Dermis blood vessel endothelial cell (primary cell): ENCODE data around the gene CCDC6. TPM values are rescaled to one million over a fixed set of nuclear protein-coding genes. Genes with fewer than 3 reads are reported as not detected.
A peak's percentile ranks its signal among the peaks of the same experiment; 100 is the strongest.
"Not testable (repeated sequence)": the region's sequence is repeated elsewhere in the genome, so short reads cannot be mapped to it uniquely, and the experiment has no call there.

ENCODE experiments used
- DNase-seq: peaks from one replicate; pipeline ENCODE4 v3.0.0; 2010
- total RNA-seq: library from RNA; depleted of rRNA; stranded (reverse); fragments of >200 nt; gene quantifications from 2 replicates; pipeline ENCODE4 v1.2.3, GENCODE V29; 2014

The CCDC6 gene
- total RNA-seq, 1 donor from 2014 or later: 22.6 TPM

DNA sequence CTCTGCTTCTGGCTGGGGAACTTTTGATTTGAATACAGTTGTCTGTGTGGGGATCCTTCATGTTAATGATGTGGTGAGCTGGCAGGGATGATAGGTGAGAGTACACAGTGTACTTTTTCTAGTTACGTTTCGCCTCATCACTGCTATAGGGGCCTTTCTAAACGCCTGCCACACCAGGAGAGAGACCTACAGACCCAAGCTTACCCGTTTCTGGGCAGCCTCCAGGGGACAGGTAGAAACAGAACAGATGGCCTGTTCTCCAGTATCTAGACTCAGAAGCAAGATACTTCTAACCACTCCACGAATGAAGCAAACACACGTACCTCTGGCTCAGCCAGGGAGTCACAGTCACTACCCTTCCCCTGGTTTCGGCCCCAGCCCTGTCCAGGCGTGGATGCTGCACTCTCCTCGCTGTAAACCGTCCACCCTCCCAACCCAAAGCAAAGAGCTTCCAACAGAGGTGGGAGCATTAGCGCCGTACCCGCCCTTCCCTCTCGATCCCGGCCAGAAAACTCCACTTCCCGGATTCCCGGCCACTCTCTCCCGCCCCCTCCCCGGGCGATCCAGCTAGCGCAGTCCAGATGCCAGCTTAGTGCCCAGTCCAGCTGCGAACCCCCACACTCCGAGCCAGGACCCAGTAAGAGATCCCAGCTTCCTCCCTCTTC is 1.2 kb downstream of the CCDC6 start:
- DNase-seq: peak; percentile 48

DNA sequence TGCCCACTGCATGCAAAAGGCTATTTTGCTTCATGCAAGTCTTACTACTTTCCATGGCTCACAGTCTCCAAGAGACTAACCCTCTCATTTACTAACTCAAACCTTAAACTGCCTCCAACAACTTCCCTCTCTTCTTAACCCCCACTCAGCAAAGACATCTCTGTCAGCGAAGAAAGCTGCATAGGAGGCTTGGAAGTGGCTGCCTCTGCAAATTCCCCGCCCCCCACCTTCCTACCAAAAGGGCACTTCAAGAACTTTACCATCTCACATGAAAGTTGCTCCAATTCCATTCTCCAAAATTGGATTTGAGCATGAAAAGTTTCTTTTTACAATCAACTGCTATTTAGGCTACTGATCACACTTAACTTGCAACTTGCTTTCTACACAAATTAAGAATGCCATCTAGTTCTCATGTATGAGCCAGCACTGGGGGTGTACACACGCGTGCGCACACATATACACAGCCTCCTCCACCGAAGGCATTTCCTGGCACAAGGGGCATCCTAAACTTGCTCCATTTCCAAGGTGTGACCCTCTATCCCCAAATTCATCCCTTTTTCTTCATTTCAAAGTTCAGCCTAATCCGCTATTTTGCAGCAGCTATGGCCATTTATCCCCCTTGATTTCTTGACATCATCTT is 1.8 kb downstream of the CCDC6 start:
- no peak for DNase-seq

DNA sequence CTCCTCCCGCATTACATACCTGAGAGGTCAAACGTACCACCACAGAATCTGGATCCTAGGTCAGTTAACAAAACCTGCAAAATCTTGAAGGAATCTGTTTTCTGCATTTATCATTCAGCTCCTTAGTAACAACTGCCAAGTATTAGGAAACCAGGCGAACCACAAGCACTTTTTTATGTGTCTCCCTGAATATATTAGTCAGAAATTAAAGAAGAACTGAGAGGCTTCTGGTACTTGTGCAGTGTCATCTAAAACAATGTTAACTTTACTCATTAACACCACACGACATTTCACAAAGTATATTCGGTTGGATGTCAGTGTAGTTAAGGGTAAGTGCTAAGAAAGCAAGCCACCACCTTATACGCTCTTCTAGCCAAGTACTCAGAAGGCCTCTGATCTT is 2.5 kb downstream of the CCDC6 start:
- no peak for DNase-seq

DNA sequence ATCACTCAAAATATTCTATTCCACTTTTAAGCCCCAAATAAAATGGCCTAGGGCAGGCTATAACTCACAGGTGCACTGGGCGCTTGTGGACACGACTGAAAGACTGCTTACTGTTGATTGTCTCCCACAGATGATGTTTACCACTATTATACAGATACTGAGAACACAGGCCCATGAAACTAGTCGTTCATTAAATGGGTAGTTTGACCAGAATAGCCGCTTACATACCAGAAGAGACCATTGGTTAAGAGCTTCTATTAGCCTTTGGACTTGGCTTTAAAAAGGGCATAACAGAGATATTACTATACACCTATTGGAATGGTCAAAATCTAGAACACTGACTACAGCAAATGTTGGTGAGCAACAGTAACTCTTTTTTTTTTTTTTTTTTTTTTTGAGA is 4.3 kb downstream of the CCDC6 start:
- no peak for DNase-seq

DNA sequence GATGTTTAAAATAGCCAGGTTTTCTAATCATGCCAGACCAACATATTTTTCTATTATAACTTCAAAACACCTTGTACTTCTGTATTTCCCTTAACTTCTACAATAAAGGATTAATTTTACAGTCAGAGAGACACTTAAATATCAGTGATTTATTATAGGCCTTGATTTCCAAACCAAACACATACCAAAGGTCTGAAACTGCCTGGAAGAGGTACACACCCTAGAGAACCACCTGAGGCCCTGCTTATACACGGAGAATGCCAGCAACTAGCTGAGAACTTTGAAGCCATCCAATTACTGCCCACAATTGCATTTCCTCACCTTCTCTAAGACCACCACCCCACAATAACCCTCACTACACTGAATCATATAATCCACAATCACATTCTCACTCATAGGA is 4.9 kb downstream of the CCDC6 start:
- no peak for DNase-seq

DNA sequence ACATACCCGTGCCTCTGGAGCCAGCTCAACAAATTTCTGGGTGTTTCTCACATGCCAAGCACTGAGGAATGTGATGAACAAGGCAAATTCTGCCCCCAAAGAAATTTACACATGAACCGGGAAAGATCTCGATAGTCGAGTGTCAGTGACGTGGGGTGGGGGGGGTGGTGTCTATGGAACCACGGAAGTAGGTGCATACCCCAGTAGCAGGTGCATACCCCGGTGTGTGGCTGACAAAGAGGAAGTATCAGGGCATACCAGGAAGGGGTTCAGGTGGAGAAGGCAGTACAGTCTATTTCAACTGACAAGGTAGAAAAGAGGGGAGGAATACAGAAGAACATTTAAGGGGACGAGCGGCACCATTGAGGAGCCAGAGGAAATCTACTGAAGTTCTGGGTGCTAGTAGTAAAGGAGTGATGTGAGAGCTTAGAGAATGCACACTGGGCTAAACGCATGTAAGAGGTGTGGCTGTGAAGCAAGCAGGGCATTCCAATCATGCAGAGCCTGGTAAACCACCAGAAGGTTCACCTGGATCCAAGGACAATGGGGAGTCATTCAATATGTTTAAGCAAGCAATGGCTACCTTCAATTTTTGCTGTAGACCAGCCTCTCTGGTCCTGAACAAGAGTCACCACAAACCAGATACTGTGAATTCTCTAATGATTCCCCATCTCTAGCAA is 6.2 kb downstream of the CCDC6 start:
- no peak for DNase-seq

DNA sequence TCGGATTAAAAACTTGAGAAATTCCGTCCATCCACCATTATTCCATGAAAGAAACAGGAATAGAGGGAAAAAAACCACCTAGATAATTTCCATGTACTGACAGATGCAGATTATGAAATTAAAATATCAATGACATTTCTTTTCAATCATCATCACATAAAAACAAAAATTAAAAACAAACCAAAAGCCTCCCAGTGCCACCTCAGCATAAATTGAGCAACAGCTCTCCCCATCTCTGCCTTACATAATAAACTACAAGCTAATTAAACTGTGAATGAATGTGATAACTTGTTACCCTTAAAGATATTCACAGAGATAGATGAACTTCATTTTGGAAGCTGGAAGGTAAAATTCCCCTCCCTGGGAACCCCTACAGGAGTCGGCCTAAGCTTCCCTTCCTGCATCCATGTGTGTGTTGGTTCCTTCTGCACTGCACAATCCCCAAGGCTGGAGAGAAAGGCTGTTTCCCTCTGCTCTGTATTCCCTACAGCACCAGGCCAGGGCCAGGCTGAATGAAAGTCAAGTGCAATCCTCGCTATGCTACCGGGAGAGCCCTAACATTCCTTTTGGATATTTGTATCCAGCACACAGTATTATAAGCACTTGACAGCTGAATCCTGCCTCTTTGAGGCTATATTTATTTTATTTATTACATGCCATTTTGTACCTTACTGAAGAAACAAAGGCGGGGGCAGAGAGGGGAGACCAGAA is 8.1 kb downstream of the CCDC6 start:
- no peak for DNase-seq

DNA sequence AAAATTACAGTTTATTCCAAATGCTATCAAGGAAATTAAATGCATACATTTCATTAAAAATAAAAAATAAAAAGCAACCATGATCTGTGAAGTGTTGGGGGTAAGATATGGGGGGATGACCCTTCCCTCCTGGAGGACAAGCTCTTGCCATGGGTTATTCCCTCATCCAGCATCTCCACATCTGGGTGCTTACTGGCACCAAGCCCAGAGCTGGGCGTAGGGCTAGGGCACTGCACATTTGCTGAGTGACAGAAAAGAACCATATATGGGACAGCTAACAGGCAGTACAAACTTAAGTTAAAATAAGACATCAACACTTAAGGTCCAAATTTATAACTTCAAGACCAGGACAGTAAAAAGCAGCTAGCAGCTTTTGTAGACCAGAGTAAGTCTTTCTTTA is 10.2 kb downstream of the CCDC6 start:
- DNase-seq: no peak

DNA sequence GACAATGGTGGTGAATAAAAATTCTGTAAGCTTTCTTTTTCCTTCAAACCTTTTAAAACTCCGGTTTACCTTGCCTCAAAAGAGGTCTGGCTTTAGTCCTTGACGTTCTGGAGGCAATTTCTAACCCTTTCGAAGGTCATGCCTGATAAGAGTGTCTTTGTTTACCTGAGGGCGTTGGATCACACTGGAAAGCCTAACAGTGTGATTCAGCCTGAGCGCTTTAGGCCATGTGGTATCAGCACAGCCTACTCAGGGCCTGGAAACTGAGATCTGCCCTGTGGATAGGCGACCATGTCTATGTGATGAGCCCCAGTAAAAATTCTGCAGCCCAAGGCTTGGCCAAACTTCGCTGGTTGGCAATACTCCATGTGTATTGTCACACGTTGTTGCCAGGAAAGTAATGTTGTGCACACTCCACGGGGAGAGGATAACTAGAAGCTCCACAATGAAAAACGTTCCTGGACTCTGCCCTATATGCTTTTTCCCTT is 10.7 kb downstream of the CCDC6 start:
- no peak for DNase-seq

DNA sequence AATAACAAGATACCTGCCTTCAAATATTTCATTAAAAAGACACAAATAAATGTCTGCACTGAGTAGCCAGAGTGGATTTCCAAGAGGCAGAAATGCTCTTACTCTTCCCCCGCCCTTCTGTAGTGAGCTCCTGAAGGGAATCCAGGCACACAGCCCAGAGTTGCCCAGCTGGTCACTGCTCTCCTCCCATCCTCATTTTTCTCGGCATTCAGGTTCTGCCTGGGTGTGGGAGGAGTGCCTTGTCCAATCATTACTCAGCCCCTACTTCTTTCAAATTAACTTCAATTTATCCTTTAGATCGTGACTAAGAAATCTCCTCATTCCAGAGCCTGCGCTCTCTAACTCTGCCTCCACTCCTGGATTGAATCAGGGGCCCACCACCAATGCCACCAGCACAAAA is 12.2 kb downstream of the CCDC6 start:
- DNase-seq: no peak

DNA sequence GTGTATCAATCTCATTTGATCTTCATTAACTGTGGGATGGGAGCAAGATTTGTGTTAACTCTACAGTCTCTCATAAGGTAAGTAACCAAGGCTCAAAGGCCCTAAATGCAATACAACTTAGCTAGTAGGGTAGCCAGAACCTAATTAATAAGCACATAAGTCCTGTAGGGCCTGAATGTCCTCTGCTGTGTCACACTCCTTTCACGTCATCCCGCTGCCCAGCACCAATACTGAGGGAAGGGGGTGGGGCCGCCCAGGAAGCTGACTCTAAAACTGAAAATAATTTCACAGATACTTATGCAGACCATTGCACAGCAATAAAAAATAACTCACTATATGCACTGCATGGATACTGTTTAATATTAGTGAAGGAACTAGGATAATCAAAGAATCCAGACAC is 13.7 kb downstream of the CCDC6 start:
- DNase-seq: no peak

DNA sequence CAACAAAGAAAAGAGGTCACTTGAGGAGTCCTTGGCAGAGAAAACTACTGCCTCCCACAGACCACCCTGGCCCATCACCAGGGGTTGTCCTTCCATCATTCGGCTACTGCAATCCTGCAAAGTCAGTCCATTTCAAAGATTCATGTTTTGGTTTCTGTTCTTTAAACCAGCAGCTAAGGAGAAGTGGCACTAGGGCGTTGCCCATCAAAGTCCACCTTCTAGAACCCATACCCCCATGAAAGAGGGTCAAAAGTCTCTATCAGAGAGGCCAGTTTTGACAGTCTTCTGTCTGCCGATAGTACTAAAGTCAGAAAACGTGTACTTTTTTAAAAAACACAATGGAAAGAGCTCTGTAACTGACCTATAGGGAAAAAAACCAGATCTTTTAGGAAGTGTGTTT is 14.4 kb downstream of the CCDC6 start:
- DNase-seq: no peak

DNA sequence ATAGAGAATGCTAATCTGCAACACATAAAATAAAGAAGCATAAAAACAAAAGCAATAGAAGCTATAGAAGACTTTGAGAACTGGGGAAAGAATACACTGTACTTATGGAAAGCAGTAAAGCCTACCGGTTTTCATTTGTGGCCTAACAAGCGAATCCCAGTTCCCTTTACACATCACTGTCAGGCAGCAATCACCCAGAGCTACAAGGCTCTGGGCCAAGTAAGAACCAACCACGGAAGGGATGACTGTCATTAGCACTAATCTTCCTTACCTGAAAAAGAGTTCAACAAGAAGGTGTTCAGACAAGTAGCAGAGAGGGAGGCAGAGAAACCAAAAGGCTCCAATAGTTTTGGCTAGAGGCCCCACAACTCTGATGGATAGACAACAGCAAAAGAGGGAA is 15.0 kb downstream of the CCDC6 start:
- DNase-seq: no peak

DNA sequence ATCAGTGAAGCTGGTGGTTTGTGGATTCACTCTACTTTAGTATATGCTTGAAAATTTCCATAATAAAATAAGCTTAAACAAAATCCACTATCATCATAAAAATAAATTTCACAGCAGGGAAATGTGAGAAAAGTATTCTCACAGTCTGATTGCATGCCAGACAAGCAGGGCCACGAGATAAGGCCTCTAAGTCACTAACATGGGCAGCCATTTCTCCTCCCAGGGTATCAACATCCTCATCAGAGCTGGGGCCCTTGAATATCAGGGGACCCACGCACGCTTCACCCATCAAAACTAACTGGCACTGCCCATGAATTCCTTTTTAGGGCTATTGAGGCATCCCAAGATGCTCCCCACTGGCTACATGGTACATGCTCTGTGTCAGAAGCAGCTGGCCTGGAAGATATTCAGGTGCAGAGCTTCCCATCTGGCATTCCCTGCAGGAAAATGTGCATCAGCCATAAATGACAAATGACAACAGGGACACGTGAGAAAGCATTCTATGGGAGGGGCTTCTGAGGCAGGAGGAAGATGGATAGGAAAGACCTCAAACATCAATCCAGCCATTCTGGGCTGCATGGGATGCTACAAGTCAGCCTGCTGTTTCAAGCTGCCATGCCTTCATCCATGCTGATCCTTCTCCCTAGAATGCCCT is 17.4 kb downstream of the CCDC6 start:
- DNase-seq: no peak

DNA sequence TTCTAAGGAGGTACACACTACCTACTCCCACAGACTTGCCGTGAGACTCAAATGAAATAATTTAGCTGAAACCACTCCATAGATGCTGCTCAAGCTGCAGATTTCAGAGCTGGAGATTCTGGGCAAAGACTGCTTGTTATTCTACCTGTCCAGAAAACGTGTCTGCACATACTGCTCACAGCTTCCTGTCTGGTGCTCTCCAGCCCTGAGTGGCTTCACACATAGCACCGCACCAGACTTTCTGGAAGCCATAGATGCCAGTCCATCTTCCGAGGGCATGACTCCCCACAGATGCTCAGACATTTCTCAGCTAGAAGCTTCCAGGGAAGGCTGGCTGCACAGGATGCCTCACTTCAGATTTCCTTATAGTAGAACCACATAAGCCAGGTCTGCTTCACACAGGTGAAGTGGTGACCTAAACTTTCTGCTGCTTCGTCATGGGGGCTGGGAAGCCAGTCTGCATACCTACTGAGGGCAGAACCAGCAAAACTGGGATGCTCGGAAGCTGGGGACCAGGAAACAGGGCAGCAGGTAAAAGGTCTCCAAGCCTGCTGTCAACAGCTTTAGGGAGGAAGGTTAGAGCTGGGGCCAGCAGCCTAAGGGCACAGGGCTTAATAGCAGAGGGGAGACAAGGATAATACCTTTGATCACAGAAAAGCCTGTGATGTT is 18.2 kb downstream of the CCDC6 start:
- DNase-seq: no peak

DNA sequence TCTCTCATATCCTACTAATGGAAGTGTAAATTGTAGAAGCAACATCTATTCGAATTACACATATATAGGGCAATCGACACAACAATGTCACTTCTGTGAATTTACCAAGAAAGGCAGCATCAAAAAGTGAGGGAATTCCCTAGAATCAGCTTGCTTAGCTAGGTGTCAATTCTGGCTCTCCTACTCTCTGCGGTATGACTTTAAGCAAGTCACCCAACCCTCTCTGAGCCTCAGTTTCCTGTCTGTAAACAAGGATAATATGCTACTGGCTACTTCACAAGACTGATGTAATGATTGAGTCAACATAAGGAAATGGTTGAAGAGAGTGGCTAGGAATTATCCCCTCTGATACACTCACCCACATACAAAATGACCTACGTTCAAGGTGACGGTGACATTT is 19.4 kb downstream of the CCDC6 start:
- DNase-seq: no peak

DNA sequence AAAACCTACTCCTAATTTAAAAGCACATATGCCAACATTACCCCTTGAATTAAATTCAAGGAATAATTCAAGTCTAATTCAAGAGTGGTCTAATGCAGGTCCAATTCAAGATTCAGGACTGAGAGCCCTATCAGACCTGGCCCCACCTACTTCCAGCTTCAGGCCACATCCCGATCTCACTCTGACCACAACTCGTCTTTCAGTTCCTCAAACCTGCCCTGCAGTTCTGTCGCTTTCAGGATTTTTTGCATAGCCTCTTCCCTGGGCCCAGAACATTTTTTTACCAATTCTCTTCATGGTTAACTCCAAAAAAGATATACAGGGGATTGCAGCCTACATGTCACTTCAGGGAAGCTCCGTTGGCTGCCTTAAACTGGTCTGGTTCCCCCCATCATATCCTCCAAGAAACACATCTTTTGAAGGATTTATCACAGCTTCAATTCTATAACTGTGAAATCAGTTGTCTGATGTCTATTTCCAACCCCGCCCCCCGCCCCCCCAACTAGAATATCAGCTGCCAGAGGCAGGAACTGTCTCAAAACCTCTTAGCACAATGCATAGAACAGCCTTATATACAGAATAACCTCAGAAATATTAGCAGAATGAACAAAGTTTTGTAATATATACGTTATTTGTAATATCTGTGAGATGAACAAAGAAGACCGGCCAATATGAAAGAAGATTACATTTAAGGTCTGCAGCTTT is 20.8 kb downstream of the CCDC6 start:
- DNase-seq: no peak

DNA sequence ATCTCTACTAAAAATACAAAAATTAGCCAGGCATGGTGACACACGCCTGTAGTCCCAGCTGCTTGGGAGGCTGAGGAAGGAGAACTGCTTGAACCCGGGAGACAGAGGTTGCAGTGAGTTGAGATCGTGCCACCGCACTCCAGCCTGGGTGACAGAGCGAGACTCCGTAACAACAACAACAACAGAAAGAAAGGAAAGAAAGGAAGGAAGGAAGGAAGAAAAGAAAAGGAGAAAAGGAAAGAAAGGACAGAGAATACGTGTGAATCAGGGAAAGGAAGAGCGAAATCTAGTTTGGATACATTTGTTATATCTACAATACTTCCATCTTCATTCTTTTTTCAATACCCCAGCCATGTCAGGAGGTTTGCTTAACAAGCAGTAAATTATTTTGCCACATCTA is 21.5 kb downstream of the CCDC6 start:
- DNase-seq: not testable (repeated sequence)

DNA sequence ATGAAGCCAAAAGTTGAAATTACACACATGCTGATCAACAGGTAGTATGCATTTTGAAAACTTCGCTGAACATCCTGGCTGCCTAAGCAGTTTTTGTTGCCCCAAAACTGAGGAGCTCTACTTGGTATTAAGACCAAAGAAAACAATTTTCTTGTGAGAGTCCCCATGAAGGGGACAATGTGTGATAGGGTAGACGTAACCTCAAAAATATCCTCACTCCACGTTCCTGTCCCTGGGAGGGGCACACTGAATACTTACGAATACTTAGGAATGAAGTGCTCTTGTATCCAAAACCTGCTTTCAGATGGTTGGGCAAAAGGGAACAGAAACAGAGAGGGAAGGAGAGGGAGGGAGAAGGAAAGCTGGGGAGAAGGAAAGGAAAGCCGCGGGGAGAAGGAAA is 24.7 kb downstream of the CCDC6 start:
- DNase-seq: no peak

DNA sequence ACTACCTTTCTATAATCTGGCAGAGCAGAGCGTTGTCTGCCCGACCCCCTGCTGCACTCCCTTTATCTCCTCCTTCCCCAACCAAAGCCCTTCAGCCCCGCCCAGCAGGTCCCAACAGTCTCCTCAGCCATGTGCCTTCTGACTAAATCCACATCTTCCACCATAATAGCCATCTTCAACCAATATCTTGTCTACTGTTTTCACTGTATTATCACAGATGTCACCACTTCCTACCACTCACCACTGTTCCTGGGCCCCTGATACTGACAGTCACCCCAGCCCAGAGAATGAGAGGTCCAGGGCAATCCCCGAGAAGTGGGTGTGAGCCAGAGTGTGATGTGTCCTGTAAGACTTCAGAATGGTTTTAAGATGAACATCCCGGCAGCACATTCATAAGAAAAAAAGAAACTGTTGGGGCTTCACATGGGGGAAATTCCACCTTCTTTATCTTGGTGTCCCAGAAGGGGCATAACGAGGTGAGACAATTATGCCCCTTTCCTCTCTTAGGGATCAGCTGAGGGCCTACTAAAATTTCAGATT is 25.3 kb downstream of the CCDC6 start:
- no peak for DNase-seq

DNA sequence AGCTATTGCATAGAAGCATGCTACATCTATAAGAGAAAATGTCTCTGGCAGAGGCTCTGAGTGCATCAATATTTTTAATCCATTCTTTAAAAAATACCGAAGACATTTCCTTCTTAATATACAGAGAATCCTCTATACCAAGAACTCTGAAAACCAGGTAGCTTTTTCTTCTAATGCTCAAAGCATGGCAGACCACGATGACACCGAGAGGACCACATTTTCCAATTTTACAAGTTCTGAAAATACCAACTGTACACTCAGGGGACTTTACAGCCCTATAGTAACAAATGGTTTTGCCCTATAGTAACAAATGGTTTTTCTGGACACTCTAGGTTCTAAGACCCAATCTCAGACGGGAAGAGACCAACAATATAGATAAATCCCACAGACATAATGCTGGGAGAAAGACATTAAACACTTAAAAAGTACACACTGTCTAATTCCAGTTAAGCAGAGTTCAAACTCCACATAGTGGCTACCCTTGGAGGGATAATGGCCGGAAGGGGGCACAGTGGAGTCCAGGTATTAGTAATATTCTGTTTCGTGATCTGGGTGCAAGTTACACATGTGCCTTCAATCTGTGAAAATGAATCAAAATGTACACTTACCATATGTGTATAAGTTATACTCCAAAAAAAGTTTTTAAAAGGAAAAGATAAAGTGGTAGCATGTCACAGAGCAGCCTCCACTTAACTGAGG is 26.2 kb downstream of the CCDC6 start:
- DNase-seq: no peak
